ENCODE measurements around the gene SURF4.
"Not testable (repeated sequence)": the region's sequence is repeated elsewhere in the genome, so short reads cannot be mapped to it uniquely, and the experiment has no call there.

Gene SURF4

DNA sequence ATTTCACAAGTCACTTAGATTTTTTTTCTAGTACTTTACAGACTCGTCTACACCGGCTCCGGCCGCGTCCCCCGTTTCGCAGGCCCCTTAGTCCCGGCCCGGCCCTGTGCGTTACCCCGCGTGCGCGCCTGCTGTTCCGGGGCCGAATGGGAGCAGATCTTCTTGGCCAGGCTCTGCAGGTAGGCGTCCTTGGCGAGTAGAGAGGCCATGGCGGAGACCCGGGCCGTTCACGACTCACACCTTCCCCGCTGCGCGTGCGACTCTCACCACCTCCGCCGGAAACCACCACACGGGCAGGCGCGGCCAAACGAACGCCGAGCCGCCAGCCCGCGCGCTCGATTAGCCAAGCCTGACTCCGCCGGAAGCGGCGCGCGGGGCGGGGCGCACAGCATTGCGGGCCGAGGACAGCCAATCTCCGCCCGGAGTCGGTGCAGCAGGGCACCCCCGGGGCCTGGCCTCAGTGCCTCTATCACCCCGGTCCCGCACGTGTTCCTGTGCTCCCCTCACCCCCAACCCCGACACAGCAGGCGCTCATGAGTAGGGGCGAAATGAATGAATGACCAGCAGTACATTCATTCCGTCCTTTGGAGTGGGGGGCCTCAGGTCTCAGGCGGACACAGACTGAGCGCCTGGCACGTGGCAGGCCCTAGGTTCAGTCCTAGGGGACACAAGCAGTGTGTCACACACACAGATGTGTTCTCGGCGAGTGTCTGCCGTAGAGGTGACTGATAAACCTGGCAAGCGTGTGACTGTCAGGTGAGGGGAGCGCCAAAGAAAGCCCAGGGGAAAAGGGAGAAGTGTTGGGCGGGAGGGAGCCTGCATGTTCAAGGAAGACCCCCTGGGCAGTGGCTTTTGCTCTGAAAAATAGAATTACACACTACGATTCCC lies 39.7 kb downstream of the SURF4 start, which contains the start of gene SURF6:
Gene SURF6, minus strand, starts transcription at position 265 of the 888 bp plus-strand sequence. Its CDS starts 56 bp downstream, at position 209.
- DNase-seq (ENCODE audit: low spot score): peak; percentile 87

DNA sequence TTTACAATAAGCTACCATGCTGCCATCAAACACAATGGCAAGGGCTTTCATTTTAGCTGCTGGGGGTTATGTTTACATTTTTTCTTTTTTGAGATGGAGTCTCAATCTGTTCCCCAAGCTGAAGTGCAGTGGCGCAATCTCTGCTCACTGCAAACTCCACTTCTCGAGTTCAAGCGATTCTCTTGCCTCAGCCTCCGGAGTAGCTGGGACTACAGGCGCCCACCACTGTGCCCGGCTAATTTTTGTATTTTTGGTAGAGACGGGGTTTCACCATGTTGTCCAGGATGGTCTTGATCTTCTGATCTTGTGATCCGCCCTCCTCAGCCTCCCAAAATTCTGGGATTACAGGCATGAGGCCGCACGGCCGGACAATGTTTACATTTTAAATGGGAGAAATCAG lies 41.0 kb downstream of the SURF4 start:
- not testable (repeated sequence) for DNase-seq (ENCODE audit: low spot score)

DNA sequence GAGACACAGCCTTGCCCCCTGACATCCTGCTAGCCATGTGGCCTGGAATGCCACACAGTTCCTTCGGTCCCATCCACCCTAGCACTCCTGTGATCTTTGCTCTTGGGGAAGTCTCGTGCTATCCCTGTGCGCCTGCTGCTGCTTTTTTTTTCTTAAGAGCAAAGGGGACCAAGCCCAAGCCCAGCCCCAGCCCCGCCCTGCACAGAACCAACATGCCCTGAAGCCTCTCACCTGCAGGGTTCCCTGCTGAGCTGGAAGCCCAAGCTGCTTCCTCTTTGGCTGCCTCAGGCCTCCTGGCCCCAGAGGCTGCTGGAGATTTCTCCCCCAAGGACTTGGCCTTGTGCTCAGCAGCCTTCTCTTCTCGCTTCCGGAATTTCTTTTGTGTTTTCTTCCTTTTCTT lies 41.7 kb downstream of the SURF4 start:
- no peak for DNase-seq (ENCODE audit: low spot score)

DNA sequence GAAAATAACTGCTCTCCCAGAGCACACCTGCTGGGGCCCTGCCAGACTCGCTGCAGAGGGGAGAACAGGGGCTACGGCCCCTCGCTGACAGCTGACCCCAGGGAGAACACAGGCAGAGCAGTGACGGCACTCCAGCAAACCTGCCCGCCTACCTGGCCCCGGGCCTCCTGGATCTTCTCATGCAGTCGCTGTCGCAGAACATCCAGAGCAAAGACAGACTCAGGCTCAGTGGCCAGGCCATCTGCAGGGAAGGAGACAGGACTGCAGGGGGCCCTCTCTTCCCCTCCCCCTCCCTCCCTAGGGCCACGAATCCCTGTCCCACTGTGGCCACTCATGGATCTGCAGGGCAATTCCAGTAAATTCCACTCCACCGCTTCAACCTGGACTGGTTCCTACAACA lies 42.3 kb downstream of the SURF4 start:
- no peak for DNase-seq (ENCODE audit: low spot score)

DNA sequence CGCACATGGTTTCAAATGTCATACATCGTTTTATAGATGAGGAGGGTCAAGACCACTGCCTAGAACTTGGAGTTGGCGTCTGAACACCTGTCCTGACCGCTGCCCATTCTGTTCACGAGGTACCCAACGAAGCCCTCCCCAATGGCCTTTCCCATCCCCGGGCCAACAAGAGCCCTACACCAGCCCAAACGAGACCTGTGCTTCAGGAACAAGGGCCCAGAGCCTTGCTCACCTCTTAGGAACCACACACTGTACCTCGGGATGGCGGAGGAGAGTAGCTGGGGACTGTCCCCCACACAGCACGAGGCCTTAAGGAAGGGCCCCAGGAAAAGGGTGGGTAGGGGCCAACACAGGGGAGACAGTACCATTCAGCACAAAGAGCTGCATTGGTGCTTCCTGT lies 42.8 kb downstream of the SURF4 start:
- no peak for DNase-seq (ENCODE audit: low spot score)

DNA sequence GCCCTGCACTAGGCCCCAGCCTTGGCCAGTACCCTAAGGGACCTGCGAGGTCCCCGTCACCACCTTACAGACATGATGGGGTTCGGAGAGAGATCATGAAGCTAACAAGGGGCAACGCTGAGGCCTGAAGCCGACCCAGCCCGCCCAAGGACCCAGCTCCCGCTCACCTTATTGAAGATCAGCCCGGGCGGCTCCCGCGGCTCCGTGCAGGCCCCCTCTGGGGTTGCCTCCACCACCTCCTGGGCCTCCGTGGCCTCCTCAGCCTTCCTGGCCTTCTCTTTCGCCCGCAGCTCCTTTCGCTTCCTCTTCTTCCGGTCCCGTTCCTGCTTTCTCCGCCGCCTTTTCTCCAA lies 43.5 kb downstream of the SURF4 start:
- no peak for DNase-seq (ENCODE audit: low spot score)

DNA sequence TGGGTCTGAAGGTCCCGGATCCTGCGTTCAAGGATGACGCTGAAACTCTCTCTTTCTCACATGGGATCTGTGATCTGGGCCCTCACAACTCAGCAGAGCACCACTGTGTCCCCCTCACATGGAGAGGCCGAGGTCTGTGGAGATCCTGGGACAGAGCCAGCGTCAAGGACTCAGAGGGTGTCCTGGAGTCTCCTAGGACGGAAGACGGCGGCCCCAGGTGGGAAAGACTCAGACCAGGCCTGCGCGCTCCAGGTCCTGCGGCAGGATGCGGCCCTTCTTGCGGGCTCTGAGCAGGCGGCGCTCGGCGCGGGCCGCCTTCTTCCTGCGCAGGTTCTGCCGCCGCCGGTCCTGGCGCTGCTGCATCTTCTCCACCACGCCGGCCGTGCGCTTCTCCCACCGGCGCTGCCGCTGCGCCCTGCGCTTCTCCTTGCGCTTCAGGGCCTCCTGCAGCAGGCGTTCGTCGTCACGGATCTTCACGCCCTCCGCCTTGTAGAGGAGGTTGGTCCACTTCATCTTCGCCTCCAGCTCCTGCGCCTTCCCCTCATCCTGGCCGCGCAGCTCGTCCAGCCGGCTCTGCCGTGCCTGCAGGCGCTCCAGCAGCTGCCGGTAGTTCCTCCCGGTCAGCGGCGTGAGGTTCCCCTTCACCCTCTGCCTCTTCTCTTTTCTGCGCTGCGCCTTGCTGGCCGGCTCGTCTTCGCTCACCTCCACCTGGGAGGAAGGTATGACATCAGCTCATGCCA lies 44.0 kb downstream of the SURF4 start:
- DNase-seq (ENCODE audit: low spot score): no peak

DNA sequence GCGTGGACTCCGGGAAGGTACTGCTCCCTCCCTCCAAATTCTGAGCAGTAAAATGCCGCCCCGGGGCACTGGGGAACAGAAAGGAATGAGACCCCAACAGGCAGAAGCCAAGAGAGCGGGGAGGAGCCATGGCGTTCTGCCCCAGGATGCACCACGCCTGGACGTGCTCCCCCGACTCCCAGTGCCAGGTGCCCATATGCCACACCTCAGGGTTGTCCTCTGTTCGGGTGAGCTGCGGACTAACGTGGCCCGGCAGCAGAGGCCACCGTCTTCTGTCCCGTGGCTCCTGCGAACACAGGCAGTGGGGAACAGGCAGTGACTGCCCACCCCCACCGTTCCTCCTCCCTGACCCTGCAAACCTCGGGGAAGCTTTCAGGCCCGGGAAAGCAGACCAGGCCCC lies 44.6 kb downstream of the SURF4 start:
- DNase-seq (ENCODE audit: low spot score): no peak

DNA sequence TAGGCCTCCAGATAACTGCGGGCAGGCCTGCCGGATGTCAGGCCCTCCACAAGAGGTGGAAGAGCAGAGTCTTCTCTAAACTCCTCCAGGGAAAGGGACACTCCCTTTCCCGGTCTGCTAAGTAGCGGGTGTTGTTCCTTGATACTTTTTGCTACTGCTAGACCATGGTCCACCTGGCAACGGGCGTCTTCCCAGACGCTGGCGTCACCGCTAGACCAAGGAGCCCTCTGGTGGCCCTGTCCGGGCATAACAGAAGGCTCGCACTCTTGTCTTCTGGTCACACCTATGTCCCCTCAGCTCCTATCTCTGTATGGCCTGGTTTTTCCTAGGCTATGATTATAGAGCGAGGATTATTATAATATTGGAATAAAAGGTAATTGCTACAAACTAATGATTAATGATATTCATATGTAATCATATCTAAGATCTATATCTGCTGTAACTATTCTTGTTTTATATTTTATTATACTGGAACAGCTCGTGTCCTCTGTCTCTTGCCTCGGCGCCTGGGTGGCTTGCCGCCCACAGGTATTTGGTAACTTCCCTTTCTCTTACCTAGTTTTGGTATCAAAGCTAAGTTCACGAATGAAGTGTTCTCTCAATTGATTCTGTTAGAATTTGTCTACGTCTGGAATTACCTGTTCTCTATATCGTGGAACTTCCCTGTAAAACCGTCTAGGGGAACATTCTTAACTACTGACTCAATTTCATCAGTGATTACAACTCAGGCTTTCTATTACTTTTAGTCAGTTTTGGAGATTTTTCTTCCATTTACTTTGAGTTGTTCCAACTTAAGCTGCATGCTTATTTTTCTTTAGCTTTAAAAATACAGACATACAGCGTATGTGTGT lies 46.3 kb downstream of the SURF4 start:
- not testable (repeated sequence) for DNase-seq (ENCODE audit: low spot score)

DNA sequence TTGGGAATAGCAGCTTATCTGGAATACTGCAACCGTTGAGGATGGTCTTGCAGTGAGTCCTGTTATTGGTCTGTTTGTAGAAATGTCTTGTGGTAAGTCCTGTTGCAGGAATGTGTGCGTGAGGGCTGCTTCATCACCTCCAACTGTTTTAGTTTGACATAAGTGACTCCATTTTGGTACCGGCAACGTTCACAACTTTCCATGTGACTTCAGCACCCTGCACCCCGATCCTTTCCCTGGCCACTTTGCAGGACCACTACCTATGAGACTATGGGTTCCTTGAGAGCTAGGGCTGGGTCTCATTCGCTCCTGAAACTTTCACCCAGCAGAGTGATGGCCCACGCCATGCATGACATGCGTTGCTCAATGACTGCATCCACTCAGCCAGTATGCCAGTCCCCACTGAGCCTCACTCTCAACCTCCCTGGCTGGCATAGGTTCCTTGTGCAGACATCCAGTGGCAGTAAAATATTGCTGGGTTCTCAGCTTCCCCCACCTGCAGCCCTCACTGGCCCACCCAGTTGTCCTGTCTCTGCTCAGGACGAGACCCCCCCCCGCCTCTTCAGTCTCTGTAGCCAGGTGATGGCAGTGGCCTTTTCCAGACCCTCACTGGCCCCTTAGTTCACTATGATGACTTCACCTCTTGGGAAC lies 47.9 kb downstream of the SURF4 start:
- DNase-seq (ENCODE audit: low spot score): no peak

DNA sequence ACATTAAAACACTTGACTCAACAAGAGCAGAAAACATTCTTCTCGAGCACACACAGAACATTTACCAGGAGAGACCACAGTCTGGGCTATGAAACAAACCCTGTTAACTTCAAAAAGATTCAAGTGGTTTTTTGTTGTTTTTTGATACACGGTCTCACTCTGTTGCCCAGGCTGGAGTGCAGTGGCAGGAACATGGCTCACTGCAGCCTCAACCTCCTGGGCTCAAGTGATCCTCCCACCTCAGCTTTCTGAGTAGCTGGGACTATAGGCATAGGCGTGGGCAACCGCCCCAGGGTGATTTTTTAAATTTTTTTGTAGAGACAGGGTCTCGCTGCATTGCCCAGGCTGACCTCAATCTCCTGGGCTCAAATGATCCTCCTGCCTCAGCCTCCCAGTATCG lies 48.8 kb downstream of the SURF4 start:
- DNase-seq (ENCODE audit: low spot score): not testable (repeated sequence)

DNA sequence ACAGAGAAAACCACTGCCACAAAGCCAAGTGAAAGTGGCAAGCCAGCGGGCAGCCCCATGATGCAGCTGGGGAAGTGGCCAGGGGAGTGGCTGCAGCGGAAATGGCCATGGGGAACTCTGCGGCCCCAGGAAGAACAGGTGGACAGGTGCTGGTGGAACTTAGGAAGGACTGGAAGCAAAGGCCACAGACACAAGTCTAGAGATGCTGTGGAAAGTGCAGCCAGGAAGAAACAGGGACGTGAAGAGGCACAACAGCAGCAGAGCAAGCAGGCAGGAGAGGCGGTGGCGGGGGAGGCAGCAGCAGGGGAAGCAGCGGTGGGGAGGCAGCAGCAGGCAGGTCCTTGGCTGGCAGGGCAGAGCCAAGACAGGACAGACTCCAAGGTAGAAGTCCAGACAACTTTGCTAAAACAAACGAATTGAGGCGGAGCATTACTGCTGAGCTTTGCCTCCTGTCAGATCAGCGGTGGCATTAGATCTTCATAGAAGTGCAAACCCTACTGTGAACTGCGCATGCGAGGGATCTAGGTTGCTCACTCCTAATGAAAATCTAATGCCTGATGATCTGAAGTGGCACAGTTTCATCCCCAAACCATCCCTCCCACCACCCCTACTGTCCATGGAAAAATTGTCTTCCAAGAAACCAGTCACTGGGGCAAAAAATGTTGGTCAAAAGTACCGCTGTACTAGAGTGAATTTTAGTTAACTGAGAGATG lies 51.7 kb downstream of the SURF4 start:
- DNase-seq (ENCODE audit: low spot score): no peak

DNA sequence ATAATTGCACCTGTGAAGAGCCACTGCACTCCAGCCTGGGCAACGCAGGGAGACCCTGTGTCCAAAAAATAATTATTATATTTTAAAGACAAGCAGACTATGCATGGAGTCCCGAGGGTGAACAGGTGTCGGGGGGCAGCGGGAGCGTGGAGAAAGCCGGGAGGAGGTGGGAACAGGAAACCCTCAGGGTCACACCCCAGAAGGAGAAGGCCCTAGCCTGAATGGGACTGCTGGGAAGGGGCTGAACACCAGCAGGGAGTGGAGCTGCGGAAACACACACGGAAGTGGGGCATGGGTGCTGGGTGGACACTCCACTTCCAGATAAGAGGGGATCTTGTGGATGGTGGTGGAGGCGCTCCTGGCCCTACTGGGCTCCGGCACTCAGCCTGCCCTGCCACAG lies 52.6 kb downstream of the SURF4 start:
- DNase-seq (ENCODE audit: low spot score): no peak

DNA sequence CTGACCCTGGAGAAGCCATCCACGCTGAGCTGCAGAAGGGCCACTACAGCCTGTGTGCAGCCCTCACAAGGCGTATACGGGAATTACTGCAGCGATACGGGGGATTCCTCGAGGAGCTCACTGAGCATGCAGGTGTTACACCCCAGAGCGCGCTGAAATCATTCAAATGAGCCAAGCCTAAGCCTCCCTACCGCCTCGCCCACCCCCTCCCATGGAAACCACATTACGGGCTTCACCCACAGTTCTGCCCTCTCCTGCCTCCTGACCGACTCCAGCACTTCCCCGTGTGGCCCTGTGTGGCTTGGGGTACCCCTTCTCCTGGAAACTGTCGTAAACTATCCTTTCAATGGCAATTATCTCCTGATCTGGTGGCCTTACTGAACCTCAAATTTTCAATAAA lies 53.2 kb downstream of the SURF4 start:
- no peak for DNase-seq (ENCODE audit: low spot score)

DNA sequence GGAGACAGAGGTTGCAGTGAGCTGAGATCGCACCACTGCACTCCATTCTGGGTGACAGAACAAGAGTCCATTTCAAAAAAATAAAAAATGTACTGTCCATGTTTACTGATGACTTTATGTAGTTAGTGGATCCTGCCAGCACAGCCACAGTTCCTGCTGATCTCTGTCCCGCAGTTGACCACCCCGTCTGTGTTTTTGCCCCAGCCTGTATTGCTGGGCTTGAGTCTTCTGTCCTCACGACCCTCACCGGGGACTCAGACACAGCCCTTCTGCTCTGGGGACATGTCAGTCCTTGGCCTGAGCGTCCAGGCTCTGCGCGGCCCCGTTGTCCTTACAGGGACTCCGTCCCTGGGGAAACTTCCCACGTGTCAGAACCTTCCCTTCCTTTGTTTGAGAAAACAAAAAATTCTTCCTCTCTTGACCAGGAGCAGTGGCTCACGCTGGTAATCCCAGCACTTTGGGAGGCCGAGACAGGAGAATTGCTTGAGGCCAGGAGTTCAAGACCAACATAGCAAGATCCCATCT lies 54.4 kb downstream of the SURF4 start:
- DNase-seq (ENCODE audit: low spot score): no peak

DNA sequence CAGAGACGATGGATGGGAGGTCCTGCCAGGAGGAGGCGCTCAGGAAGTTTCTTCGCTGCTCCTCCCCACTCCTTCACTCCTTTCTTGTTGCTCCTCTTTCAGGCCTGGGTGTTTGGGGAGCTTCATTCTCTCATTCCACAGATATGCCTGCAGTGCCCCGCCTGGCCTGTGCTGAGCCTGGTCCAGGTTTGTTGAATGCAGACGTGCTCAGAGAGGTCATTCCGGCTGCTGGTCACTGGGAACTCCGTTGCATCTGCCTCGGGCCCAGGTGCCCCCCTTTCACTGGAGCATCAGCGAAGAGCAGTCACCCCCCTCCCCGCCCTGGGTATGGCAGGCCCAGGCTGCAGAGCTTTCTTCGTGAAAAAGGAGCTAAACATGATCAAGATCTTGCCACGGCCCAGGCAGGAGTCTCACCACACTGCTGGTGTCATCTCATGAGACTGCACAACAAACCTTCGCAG lies 55.4 kb downstream of the SURF4 start:
- no peak for DNase-seq (ENCODE audit: low spot score)

DNA sequence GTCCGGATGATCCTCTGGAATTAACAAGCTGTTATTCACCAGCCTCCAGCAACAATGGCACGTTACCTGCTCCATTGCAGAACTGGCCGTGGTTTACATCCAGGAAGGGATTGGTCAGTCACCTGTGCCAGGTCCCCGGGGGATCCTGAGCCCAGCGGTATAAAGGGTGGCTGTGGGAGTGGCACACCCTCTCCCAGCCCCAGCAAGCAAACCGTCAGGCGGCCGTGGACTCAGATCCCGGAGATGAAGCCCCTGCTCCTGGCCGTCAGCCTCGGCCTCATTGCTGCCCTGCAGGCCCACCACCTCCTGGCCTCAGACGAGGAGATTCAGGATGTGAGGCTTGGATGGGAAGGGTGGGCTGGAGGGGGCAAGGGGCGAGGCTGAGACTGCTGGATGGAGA lies 58.3 kb downstream of the SURF4 start:
- not testable (repeated sequence) for DNase-seq (ENCODE audit: low spot score)

DNA sequence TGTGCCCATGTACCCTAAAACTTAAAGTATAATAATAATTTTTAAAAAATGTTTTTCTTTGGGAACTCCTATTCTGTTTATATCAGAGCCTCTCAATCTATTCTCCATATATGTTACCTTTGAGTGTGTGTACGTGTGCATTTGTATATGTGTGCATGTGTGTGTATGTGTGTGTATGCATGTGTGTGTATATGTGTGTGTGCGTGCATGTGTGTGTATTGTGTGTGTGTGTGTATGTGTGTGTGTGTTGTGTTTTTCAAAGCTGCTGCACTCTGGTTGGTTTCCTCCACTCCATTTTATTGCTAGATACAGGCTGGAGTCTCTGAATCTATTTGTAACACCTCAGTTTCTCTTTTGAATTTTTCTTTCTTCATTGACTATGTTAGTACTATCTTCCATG lies 59.9 kb downstream of the SURF4 start:
- DNase-seq (ENCODE audit: low spot score): no peak
